Suprapubic skin (tissue), 4 donors: ENCODE measurements around the gene MROH2A. TPM values are rescaled to one million over a fixed set of nuclear protein-coding genes. Genes with fewer than 3 reads are reported as not detected.
A peak's percentile ranks its signal among the peaks of the same experiment; 100 is the strongest.

Source experiments
- DNase-seq, 2 donors: peaks; one replicate each; pipeline ENCODE4 v3.0.0-alpha.2; 2019; ENCODE audit warnings: low spot score in 2 of 2
- H3K27ac ChIP-seq: fragments of 200-600 bp; sonication (generic); one replicate; pipeline ENCODE4 v1.5.1; 2019
- H3K27me3 ChIP-seq: fragments of 200-600 bp; sonication (generic); one replicate; pipeline ENCODE4 v1.5.1; 2019
- H3K36me3 ChIP-seq: fragments of 200-600 bp; sonication (generic); one replicate; pipeline ENCODE4 v1.5.1; 2019
- H3K4me1 ChIP-seq: fragments of 200-600 bp; sonication (generic); one replicate; pipeline ENCODE4 v1.5.1; 2019
- H3K4me3 ChIP-seq: fragments of 200-600 bp; sonication (generic); one replicate; pipeline ENCODE4 v1.5.1; 2019; ENCODE audit warnings: mild to moderate bottlenecking
- H3K9me3 ChIP-seq: fragments of 200-600 bp; sonication (generic); one replicate; pipeline ENCODE4 v1.5.1; 2019
- EP300 ChIP-seq: sonication (generic); formaldehyde crosslinking; IDR thresholded peaks from one replicate; pipeline ENCODE4 v1.6.1; 2017; ENCODE audit warnings: antibody characterized with exemption
- POLR2A ChIP-seq, 2 donors: fragments of 450-650 bp; IDR thresholded peaks; one replicate each; pipeline ENCODE4 v1.6.1; 2017; ENCODE audit warnings: antibody characterized with exemption in 2 of 2, mild to moderate bottlenecking in 2 of 2, moderate library complexity in 2 of 2
- POLR2AphosphoS5 ChIP-seq, 3 donors: sonication (generic); formaldehyde crosslinking; IDR thresholded peaks; one replicate each; pipeline ENCODE4 v1.6.1; 2017; ENCODE audit warnings: antibody characterized with exemption in 3 of 3
- WGBS: methylation state at CpG from one replicate; pipeline ENCODE4 v1.1.5; 2018; 5-methylcytosine and 5-hydroxymethylcytosine counted together
- total RNA-seq, 4 donors: library from RNA; depleted of rRNA; stranded (reverse); fragments of >200 nt; gene quantifications; one replicate each; pipeline ENCODE4 v1.1.0, GENCODE V29; 2016
- TF ChIP-seq, protein P1 (sequence below), 2 donors: fragments of 200-600 bp in 1 of 2; fragments of 450-650 bp in 1 of 2; sonication (generic) in 1 of 2; IDR thresholded peaks; one replicate each; pipeline ENCODE4 v1.5.1; 2016 to 2019; ENCODE audit warnings: antibody characterized with exemption in 2 of 2, mild to moderate bottlenecking in 1 of 2, moderate library complexity in 1 of 2

Gene MROH2A
- total RNA-seq, 4 donors from 2014 or later = not detected

DNA sequence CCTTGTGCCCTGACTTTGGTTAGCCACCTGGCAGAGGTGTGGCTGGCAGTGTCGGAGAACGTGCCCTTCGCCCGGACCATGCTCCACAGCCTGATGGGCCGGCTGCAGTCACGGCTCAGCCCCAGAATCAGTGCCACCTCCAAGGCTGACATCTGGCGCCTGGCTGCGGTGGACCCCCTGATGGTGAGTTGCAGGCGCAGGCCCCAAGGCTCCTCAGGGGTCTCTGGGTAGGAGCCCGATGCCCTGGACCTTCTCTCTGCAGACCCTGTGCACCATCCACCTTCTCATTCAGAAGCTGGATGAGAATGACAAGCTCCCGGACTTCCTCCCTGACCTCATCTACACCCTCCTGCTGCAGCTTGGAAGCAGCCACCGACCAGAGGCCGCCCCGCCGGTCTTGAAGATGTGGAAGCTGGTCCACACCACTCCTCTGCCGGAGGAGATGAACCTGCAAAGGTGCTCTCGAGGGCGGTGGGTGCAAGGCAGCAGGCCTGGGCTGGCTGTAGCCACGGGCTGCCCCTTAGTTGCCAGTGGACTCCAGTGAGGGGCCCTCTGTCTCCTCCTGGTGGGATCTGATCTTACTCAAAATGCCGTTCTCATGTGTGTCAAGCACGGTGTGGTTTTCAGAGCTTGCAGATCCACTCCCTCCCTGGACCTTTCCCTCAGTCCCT, 44.1 kb downstream of the MROH2A start:
- H3K4me3 ChIP-seq = no peak overlapping the region
- H3K9me3 ChIP-seq = peaks cover 3% of the 10 kb centered on the region
- TF ChIP-seq, protein P1, sequence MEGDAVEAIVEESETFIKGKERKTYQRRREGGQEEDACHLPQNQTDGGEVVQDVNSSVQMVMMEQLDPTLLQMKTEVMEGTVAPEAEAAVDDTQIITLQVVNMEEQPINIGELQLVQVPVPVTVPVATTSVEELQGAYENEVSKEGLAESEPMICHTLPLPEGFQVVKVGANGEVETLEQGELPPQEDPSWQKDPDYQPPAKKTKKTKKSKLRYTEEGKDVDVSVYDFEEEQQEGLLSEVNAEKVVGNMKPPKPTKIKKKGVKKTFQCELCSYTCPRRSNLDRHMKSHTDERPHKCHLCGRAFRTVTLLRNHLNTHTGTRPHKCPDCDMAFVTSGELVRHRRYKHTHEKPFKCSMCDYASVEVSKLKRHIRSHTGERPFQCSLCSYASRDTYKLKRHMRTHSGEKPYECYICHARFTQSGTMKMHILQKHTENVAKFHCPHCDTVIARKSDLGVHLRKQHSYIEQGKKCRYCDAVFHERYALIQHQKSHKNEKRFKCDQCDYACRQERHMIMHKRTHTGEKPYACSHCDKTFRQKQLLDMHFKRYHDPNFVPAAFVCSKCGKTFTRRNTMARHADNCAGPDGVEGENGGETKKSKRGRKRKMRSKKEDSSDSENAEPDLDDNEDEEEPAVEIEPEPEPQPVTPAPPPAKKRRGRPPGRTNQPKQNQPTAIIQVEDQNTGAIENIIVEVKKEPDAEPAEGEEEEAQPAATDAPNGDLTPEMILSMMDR (IDR thresholded peaks at IDR 0.05) = no peak
- TF ChIP-seq POLR2A (IDR thresholded peaks at IDR 0.05) (no peak), EP300 (no peak), POLR2AphosphoS5 (IDR thresholded peaks at IDR 0.05) (no peak)
- no peak overlapping the region for H3K27ac ChIP-seq
- peak; percentile 39 to 73 for DNase-seq
- H3K36me3 ChIP-seq = no peaks in the 10 kb centered on the region
- H3K27me3 ChIP-seq = no peaks in the 10 kb centered on the region
- H3K4me1 ChIP-seq = no peaks in the 10 kb centered on the region
- 94% methylated on average over 2 of the region's 21 CpGs for WGBS

DNA sequence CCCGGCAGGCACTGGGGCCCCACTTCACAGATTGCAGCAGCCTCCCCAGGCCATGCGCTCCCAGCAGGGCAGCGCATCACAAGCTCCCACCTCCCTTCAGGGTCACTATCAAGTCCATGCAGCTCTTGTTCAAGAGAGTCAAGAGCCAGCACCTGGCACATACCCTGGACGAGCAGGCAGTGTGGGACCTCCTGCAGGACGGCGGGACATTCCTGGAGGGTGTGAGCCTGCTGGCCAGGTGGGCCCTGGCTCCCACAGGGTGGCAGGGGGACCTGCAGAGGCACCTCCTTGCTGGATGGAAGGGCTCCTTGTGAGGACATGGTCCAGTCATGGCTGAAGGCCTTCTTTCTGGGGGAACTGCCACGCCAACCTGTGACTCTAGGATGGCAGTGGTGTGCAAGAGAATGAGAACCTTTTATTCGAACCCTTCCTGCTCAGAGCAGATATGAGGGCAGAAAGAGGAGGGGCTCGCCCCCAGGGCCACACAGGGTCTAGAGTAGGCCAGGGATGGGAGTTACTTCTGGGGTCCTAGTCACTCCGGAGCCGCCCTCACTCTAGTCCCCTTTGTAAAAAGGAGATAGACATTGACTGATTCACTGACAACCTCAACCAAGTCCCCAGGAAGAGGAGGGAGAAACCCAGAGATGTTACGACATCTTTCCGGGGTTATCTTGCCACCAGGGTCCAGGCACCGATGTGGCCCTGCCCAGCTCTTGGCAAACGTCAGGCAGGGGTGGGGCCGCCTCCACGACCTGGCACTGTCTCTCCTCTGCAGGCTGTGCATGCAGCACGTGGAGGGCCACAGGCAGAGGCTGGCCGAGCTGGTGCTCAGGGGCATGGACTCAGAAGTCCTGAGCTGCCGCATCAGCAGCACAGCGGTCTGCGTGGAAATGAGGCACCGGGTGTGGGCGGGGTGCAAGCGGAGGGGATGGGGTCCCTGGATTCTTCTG, 44.9 kb downstream of the MROH2A start:
- Histone ChIP-seq H3K9me3 (peaks cover 3% of the 10 kb centered on the region), H3K4me3 (no peak overlapping the region), H3K4me1 (peaks cover under 1% of the 10 kb centered on the region), H3K36me3 (no peaks in the 10 kb centered on the region), H3K27me3 (no peaks in the 10 kb centered on the region), H3K27ac (no peak overlapping the region)
- DNase-seq = peak; percentile 53 to 73
- no peak for TF ChIP-seq POLR2A (IDR thresholded peaks at IDR 0.05)
- no peak for TF ChIP-seq EP300
- TF ChIP-seq, protein P1 (IDR thresholded peaks at IDR 0.05) = no peak
- TF ChIP-seq POLR2AphosphoS5 (IDR thresholded peaks at IDR 0.05) = no peak
- 74% methylated on average over 11 of the region's 25 CpGs for WGBS

DNA sequence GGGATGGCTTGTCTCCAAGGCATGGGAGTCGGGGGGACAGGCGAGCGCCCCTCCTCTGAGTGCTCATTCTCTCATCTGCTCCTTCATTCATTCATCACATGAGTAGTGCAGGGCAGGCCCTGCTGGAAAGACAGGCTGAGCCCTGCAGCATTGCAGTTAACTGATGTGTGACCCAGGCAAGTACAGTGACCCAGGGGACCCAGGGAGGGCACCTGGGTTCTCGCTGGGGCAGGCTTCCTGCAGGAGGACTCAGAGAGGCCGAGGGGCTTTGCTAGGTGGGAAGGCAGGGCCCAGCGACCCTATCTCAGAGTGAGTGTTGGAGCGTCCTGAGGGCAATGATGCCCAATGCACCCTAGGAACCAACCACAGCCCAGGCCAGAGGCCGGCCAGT, 45.6 kb downstream of the MROH2A start:
- Histone ChIP-seq H3K36me3 (no peaks in the 10 kb centered on the region), H3K27ac (no peak overlapping the region), H3K4me3 (no peak overlapping the region), H3K9me3 (peaks cover 3% of the 10 kb centered on the region), H3K4me1 (peaks cover 7% of the 10 kb centered on the region), H3K27me3 (peaks cover 2% of the 10 kb centered on the region)
- peak in 1 of 2 donors; percentile 31 for DNase-seq
- WGBS = 80% methylated on average over 4 of the region's 8 CpGs
- TF ChIP-seq POLR2AphosphoS5 (IDR thresholded peaks at IDR 0.05) (no peak), POLR2A (IDR thresholded peaks at IDR 0.05) (no peak), EP300 (no peak)
- TF ChIP-seq, protein P1 (IDR thresholded peaks at IDR 0.05) = no peak

DNA sequence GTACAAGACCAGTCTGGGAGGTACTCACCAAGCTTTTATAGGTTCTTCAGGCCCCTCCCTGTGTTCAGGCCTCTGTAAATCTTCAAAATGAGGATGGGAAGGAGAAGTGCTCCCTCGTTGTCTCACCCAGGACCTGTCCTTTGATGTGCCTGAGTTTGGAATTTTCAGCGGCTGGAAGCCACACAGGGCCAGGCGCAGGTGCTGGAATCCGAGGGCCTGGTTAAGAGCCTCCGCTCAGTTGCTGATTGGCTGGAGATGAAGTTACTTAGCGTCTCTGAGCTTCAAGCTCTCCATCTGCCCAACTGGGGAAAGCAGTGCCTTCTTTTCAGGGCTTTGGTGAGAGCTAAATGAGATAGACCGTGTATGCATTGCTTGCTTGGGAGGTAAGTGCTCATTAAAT, 46.2 kb downstream of the MROH2A start:
- no peaks in the 10 kb centered on the region for H3K36me3 ChIP-seq
- no peak overlapping the region for H3K4me3 ChIP-seq
- H3K9me3 ChIP-seq = peaks cover 3% of the 10 kb centered on the region
- DNase-seq = peak in 1 of 2 donors; percentile 35
- TF ChIP-seq, protein P1 (IDR thresholded peaks at IDR 0.05) = no peak
- TF ChIP-seq EP300 (no peak), POLR2A (IDR thresholded peaks at IDR 0.05) (no peak), POLR2AphosphoS5 (IDR thresholded peaks at IDR 0.05) (no peak)
- no peak overlapping the region for H3K27ac ChIP-seq
- WGBS = 77% methylated on average over 7 of the region's 7 CpGs
- H3K27me3 ChIP-seq = peaks cover 3% of the 10 kb centered on the region
- peaks cover 9% of the 10 kb centered on the region for H3K4me1 ChIP-seq
